Activated T-cell treated with anti-CD3 and anti-CD28 coated beads for 4 hours (primary cell): ENCODE results near the gene PNPLA6.

ENCODE experiments used
- DNase-seq: peaks from one replicate; pipeline ENCODE4 v3.0.0-alpha.2; 2020

Gene PNPLA6

DNA sequence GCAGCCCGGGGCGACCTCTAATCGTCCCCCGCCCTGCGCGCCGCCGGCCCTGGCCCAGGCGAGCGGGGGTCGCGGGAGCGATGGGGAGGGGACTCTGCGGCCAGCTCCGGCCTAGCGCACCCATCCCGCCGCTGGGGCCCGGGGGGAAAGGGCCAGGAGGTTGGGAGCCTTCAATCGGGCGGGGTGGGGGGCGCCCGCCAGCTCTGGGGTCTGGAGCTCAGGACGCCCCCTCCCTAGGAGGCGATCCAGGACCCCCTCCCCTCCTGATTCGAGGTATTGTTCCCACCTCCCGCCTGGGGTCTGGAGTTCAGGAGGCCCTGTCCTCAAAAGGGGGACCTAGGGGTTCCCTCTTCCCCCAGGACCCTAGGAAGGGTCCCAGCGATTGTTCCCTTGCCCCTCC is 19.2 kb upstream of the PNPLA6 start:
- no peak for DNase-seq

DNA sequence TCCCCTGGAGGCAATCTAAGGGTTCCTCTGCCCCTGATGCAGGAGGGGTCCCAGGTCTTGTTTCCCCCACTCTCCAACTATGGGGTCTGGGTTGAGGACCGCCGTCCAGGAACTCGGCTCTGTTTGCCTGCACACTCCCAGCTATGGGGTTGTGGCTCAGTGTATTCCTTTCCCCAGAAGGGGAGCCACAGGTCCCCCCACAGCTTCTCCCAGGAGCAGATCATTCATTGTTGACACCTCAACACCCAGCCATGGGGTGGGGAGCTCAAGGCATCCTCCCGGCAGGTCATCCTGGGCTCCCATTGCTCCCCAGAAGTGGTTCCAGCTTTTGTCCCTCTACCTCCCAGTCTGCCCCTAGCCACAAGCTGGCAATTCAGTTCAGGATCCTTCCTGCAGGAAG is 18.6 kb upstream of the PNPLA6 start:
- no peak for DNase-seq

- no peak for DNase-seq
Observed at GRCh38 chr19:7519361-7520130, 16.0 kb upstream of the PNPLA6 start.

- DNase-seq = no peak
Observed at GRCh38 chr19:7520131-7521051, 15.1 kb upstream of the PNPLA6 start.

- no peak for DNase-seq
Observed at GRCh38 chr19:7521551-7522071, 13.9 kb upstream of the PNPLA6 start.

- peak; percentile 99 for DNase-seq
Observed at GRCh38 chr19:7522072-7522922, 13.2 kb upstream of the PNPLA6 start, which contains the start of gene MCOLN1. MCOLN1 (plus strand) TSS chr19:7522624; CDS start chr19:7522751, 127 bp downstream.

- DNase-seq = no peak
Observed at GRCh38 chr19:7522923-7523667, 12.4 kb upstream of the PNPLA6 start.

DNA sequence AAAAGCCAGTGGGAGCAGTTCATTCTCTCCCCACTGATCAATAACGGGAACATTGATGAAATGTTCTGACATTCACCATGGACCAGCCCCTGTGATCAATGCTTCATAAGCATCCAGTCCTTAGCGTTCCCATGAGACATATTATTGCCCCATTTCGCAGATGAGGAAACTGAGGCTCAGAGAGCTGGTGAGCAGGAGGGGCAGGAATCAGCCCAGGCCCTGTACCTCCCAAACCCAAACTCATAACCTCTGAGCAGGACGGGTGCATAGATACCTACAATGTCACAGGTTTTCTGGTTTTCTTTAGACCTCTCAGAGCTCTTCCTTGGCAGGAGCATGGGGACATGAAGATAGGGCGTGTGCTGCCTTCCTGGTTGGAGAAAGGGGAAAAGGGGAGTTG is 11.0 kb upstream of the PNPLA6 start:
- DNase-seq = no peak

DNA sequence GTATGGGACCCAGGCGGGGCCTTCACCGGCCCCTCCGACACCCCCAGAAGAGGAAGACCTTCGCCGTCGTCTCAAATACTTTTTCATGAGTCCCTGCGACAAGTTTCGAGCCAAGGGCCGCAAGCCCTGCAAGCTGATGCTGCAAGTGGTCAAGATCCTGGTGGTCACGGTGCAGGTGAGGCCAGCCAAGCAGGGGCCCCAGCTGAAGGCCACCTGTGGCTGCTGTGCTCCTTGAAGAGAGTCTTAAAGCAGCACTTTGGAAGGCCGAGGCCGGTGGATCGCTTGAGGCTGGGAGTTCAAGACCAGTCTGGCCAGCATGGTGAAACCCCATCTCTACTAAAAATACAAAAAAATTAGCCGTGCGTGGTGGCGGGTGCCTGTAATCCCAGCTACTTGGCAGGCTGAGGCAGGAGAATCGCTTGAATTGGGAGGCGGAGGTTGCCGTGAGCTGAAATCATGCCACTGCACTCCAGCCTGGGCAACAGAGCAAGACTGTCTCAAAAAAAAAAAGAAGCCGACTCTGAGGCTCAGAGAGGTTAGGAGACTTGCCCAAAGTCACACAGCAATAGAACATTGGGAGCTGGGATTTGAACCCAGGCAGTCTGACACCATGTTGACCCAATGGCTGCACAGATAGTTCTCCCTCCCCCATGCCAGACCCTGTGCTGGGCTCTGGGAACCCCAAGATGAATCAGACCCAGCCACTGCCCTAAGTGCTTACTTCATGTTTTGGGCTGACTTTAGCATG is 10.4 kb upstream of the PNPLA6 start:
- no peak for DNase-seq

- DNase-seq = no peak
Observed at GRCh38 chr19:7526059-7526929, 9.2 kb upstream of the PNPLA6 start.

DNA sequence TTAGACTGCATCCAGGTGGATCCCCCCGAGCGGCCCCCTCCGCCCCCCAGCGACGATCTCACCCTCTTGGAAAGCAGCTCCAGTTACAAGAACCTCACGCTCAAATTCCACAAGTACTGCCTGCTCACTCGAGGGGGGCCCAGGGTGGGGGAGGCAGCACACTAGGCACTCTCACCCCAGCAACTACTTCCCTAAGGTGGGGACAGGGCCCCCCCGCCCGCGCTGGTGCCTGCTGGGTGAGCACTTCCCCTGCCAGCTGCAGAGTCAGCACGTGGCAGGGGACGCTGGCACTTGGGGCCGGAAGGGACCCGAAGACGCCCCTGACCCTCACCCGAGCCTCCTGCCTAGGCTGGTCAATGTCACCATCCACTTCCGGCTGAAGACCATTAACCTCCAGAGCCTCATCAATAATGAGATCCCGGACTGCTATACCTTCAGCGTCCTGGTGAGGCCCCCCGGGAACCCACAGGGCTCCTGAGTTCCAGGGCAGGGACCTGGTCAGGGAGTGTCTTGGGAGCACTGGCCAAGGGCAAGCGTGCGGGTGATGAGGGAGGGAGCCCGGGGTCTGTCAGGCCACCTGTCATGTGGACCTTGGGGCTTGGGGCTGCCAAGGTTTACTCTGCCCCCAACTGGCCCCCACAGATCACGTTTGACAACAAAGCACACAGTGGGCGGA is 7.9 kb upstream of the PNPLA6 start:
- DNase-seq = no peak

GRCh38 chr19:7528192-7528519 is 7.4 kb upstream of the PNPLA6 start:
- no peak for DNase-seq

GRCh38 chr19:7528522-7529245 is 6.8 kb upstream of the PNPLA6 start:
- DNase-seq = no peak

DNA sequence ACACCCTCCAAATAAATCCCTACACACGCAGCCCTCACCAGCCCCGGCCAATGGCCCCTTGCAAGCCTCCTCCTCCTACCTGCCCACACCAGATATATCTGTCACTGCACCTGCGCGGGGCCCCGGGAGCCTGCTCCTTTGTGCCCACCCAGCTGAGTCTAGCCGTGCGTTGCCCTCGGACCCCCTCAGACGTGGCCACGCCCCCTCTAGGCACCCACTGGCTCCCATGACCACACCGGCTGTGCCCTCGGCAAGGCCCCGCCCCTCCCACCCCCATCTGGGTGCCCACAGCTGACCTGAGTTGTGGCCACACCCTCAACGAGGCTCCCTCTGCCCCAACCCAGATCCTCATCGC is 6.3 kb upstream of the PNPLA6 start:
- DNase-seq = no peak

- no peak for DNase-seq
Observed at GRCh38 chr19:7529610-7530490, 5.7 kb upstream of the PNPLA6 start.

DNA sequence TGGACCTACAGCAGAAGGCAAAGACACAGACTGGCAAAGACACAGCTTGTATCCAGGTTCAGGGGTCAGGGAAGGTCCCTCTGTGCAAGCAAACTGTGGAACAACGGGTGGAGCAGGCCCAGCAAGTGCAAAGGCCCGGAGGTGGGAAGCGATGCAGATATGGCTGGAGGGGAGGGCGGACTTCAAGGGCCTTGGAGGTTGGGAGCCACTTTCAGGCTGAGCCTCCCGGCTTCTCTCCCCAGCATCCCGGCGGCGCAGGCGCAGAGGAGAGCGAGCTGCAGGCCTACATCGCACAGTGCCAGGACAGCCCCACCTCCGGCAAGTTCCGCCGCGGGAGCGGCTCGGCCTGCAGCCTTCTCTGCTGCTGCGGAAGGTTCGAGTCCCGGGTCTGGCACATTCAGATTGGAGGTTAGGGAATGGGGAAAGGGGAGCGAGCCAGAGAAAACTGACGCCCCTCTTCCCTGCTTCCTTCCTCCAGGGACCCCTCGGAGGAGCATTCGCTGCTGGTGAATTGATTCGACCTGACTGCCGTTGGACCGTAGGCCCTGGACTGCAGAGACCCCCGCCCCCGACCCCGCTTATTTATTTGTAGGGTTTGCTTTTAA is 2.1 kb upstream of the PNPLA6 start:
- DNase-seq = no peak

DNA sequence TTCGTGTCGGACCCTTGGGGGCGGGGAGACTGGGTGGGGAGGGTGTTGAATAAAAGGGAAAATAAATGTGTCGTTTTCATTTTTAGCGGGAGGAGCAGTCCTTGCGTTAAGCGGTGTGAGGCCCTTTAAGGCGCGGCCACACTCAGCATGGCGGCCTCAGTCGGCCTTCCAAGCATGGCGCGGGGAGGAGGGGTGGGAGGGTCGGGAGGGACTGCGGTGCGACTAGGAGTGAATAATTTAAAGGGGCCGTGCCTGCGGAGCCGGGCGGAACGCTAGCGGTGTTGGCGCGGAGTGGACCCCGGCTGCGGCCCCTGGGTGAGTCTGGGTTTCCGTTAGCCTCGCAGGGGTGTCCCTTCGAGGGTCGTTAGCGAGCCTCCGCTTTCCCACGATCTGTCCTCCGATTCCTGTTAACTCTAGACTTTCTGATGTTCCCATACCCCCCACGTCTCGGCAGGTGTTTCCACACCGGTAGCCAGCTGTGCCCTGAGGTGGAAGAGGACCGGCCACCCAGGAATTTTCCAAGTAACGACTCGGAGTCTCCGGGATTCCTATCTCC is 1.5 kb upstream of the PNPLA6 start:
- peak; percentile 76 for DNase-seq
